Hepatocyte (in vitro differentiated cells): ENCODE results near the gene EHMT2.

Experiments used
- EZH2 ChIP-seq: fragments of 200-600 bp; sonication (generic); IDR thresholded peaks from 2 replicates; pipeline ENCODE4 v1.6.1; 2016; ENCODE audit warnings: antibody characterized with exemption, mild to moderate bottlenecking, borderline replicate concordance
- EZH2phosphoT487 ChIP-seq: fragments of 200-600 bp; sonication (generic); IDR thresholded peaks from one replicate; pipeline ENCODE4 v1.6.1; 2018; ENCODE audit warnings: antibody characterized with exemption, mild to moderate bottlenecking, low read depth, moderate library complexity; ENCODE audit not compliant: unreplicated experiment, severe bottlenecking
- TF ChIP-seq, protein P1 (sequence below): fragments of 200-600 bp; sonication (generic); IDR thresholded peaks from 2 replicates; pipeline ENCODE4 v1.5.1; 2016; ENCODE audit warnings: antibody characterized with exemption, mild to moderate bottlenecking; ENCODE audit not compliant: poor library complexity

DNA sequence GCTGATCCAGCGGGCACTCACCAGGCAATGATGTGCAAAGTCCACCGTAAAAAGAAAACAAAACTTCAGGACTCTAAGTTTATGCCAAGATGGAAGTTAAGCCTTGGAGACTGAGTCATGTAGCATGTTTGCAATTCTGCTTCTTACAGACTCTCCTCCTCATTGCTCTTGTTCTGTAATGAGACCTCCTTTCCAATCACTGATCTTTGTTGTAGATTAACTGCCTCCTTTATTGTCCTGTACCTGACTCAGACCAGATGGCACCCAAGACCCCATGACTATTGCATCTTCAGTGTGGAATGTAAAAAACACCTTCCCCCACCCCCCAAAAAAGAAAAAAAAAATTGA lies 46.0 kb downstream of the EHMT2 start:
- no peak for TF ChIP-seq EZH2phosphoT487
- TF ChIP-seq, protein P1, sequence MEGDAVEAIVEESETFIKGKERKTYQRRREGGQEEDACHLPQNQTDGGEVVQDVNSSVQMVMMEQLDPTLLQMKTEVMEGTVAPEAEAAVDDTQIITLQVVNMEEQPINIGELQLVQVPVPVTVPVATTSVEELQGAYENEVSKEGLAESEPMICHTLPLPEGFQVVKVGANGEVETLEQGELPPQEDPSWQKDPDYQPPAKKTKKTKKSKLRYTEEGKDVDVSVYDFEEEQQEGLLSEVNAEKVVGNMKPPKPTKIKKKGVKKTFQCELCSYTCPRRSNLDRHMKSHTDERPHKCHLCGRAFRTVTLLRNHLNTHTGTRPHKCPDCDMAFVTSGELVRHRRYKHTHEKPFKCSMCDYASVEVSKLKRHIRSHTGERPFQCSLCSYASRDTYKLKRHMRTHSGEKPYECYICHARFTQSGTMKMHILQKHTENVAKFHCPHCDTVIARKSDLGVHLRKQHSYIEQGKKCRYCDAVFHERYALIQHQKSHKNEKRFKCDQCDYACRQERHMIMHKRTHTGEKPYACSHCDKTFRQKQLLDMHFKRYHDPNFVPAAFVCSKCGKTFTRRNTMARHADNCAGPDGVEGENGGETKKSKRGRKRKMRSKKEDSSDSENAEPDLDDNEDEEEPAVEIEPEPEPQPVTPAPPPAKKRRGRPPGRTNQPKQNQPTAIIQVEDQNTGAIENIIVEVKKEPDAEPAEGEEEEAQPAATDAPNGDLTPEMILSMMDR = no peak
- TF ChIP-seq EZH2 = no peak
